ENCODE results near the gene CERS1. TPM values are rescaled to one million over a fixed set of nuclear protein-coding genes. Genes with fewer than 3 reads are reported as not detected.

Gene CERS1
- total and polyA plus RNA-seq, 2 donors (not counting 3 experiments of a cell fraction or from before 2014, with no cell fraction given) = 4.0 to 8.5 TPM

DNA sequence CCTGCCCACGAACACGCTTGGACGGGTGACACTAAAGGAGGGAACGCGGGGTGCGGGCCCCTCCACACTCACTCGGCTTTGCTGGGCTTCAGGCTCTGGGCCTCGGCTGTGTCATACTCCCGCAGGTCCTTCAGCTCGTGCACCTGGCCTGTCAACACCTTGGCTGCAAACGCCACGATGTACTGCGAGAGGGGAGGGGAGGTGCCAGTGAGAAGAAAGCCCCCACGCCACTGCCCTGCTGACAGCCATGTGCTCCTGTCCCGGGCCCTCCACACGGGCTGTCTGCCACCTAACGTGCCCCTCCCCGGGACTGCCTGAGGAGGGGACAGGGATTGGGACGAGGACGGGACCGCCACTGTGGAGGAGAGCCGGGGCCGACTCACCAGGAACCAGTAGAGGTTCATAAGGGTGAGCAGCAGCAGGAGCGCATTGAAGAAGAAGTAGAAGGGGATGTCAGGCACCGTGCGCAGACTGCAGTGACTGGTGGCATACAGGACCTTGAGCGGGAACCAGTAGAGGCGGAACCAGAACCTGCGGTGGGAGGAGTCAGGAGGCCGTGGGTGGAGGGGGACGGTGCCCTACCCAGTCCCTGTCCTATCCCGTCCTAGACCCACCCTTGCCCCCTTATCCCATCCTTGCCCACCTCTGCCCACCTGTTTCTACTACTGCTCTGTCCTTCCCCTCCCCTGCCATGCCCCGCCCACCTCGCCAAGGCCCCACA lies 16.9 kb downstream of the CERS1 start:
- CTCF ChIA-PET = no interaction called here
- BruUV-seq (replicated peaks) = no TSS peak
- intact Hi-C loops (cut with micrococcal nuclease) = no loop called here
- TF ChIP-seq FOS (IDR thresholded peaks at IDR 0.05; ENCODE audit: borderline replicate concordance, insufficient read depth, low read length) (no peak), POLR2AphosphoS5 (IDR thresholded peaks at IDR 0.05; ENCODE audit: insufficient read depth, low read depth, low read length) (no peak), EZH2 (IDR thresholded peaks at IDR 0.05; ENCODE audit: borderline replicate concordance, low read depth, low read length, severe bottlenecking) (no peak), POLR2A (IDR thresholded peaks at IDR 0.05; ENCODE audit: low read depth, low read length) (no peak), MYC (IDR thresholded peaks at IDR 0.05; ENCODE audit: low read depth, low read length) (no peak), GATA2 (IDR thresholded peaks at IDR 0.05; ENCODE audit: insufficient read depth, insufficient read length, low read depth, low read length) (no peak), JUN (IDR thresholded peaks at IDR 0.05; ENCODE audit: borderline replicate concordance, insufficient read depth, insufficient read length, low read depth) (no peak)
- TF ChIP-seq, protein P1, sequence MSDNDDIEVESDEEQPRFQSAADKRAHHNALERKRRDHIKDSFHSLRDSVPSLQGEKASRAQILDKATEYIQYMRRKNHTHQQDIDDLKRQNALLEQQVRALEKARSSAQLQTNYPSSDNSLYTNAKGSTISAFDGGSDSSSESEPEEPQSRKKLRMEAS (IDR thresholded peaks at IDR 0.05; ENCODE audit: insufficient read depth, insufficient read length) = no peak
- TF ChIP-seq, protein P2, sequence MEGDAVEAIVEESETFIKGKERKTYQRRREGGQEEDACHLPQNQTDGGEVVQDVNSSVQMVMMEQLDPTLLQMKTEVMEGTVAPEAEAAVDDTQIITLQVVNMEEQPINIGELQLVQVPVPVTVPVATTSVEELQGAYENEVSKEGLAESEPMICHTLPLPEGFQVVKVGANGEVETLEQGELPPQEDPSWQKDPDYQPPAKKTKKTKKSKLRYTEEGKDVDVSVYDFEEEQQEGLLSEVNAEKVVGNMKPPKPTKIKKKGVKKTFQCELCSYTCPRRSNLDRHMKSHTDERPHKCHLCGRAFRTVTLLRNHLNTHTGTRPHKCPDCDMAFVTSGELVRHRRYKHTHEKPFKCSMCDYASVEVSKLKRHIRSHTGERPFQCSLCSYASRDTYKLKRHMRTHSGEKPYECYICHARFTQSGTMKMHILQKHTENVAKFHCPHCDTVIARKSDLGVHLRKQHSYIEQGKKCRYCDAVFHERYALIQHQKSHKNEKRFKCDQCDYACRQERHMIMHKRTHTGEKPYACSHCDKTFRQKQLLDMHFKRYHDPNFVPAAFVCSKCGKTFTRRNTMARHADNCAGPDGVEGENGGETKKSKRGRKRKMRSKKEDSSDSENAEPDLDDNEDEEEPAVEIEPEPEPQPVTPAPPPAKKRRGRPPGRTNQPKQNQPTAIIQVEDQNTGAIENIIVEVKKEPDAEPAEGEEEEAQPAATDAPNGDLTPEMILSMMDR (IDR thresholded peaks at IDR 0.05; ENCODE audit: extremely low read depth in 1 of 2, insufficient read depth in 1 of 2, low read depth in 1 of 2, low read length in 2 of 2) = no peak
- Histone ChIP-seq H3K9ac (replicated peaks; ENCODE audit: extremely low read depth, insufficient read depth, low read length) (no peak overlapping the region), H3K27me3 (ENCODE audit: control insufficient read depth in 2 of 2, insufficient read depth in 2 of 2, low read length in 2 of 2) (no peaks in the 10 kb centered on the region), H2AFZ (ENCODE audit: low read depth, low read length) (no peak overlapping the region), H3K4me3 (replicated peaks in 1 of 3; ENCODE audit: insufficient read depth in 1 of 3, low read depth in 1 of 3, low read length in 3 of 3) (no peak overlapping the region), H3K4me2 (ENCODE audit: insufficient read depth, low read length) (no peak overlapping the region), H3K27ac (ENCODE audit: insufficient read depth, low read depth, low read length) (no peak overlapping the region), H3K9me3 (replicated peaks; ENCODE audit: control insufficient read depth, insufficient read depth, low read length) (no peaks in the 10 kb centered on the region), H3K4me1 (ENCODE audit: control insufficient read depth, extremely low read depth, insufficient read depth, low read length) (no peaks in the 10 kb centered on the region), H3K79me2 (ENCODE audit: control insufficient read depth, insufficient read depth, low read length) (no peaks in the 10 kb centered on the region), H3K9me1 (replicated peaks; ENCODE audit: control insufficient read depth, extremely low read depth, insufficient read depth, low read length) (no peaks in the 10 kb centered on the region), H3K36me3 (ENCODE audit: control insufficient read depth in 2 of 2, extremely low read depth in 1 of 2, insufficient read depth in 2 of 2, low read length in 2 of 2) (no peaks in the 10 kb centered on the region), H4K20me1 (replicated peaks; ENCODE audit: control insufficient read depth, extremely low read depth, insufficient read depth, low read length) (no peaks in the 10 kb centered on the region)
- no peak for DNase-seq (ENCODE audit: low read depth, low spot score)
- POLR2A ChIA-PET = no interaction called here
- no peak for FAIRE-seq
- dilution Hi-C loops (cut with MboI; ENCODE audit: extremely low pct_ligation_motif_present, low sequenced_read_pairs) = no loop called here

Measured in endothelial cell of umbilical vein (primary cell).